Subcutaneous adipose tissue (tissue), 4 donors: ENCODE data around the gene RPLP2. TPM values are rescaled to one million over a fixed set of nuclear protein-coding genes. Genes with fewer than 3 reads are reported as not detected.

ENCODE experiments used
- CTCF ChIP-seq: fragments of 450-650 bp; IDR thresholded peaks from one replicate; pipeline ENCODE4 v1.5.1; 2016; ENCODE audit warnings: low read depth, mild to moderate bottlenecking, control low read depth, antibody characterized with exemption, moderate library complexity
- total RNA-seq, 4 donors: library from RNA; depleted of rRNA; stranded (reverse); fragments of >200 nt; gene quantifications; one replicate each; pipeline ENCODE4 v1.1.0, GENCODE V29; 2016

Gene RPLP2
- total RNA-seq, 4 donors from 2014 or later: 917 to 1,671 (median 1,426) TPM

DNA sequence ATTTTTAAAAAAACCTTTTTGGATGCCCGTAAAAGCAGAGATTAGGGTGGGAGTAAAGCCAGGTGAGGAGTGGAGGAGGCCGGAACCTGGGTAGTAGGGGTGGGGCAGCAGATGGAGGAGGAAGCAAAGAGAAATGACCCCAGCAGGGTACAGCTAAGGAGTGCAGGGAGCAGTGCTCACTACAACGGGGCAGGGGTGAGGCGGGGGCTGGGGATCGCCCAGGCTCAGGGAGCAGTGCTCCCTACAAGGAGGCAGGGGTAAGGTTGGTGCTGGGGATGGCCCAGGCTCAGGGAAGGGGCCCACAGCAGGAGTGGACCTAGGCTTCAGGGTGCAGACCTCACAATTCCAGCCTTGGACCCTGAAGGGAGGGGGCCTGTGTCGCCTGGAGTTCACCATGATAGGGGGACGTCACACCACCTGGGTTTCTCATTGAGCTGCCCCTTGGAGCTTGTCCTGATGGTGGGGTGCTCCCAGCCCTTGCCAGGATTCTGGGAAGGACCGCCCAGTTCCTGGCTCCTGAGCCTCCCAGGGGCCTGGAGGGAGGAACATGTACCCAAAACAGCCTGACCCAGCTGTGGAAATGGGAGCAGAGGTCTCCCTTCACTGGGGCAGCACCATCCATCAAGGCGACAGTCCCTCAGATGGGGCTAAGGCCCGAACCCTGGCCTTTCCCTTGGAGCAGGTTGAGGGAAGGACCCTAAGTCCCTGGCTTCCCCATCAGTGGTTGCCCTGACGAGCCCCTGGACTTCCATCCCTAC, 6.1 kb downstream of the RPLP2 start:
- no peak for TF ChIP-seq CTCF

DNA sequence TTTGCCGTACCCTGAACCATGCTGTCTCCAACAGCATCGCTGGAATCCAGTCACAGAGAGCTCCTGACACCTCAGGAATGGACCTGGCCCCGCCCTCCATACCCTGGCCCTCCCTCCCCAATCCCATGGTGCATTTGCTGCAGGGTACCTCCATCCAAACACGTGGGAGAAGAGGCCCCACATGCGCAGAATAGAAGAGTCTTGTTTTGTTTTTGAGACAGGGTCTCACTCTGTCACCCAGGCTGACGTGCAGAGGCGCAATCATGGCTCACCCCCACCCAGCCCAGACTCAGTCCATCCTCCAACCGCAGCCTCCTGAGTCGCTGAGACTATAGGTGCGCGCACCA, 6.6 kb downstream of the RPLP2 start:
- no peak for TF ChIP-seq CTCF

DNA sequence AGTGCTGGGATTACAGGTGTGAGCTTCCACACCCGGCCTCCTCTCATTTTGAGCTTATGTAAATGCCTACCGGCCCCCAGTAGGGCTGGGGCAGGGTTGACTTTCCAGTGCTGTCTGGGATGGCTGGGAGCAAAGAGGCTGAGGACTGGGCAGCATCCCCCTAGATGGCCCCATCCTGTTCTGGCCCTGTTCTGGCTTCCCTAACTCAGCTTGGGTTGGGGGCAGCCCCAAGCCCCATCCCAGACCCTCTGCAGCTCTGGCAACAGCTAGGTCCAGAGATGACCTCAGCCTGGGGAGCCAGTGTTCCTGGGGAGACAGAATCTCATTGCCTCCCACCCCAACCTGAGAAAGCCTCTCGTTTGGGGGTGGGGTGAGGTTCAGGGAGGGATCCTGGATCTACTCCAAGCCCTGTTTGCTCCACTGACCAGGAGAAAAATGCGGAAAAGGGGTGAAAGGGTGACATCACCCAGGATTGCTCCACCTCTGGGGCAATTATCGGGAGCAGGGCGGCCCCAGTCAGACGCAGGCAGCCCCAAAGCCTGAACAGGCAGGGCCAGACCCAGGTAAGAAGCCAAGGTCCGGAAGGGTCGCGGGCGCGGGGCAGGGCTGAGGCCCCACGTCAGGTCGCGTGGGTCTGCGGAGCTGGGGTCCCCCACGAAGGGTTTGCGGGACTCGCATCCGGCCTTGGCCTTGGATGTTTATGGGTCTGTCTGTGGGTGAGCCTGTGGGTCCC, 8.8 kb downstream of the RPLP2 start, which contains the start of gene PNPLA2:
TSS of gene PNPLA2 (plus strand) at position 519 of the 733 bp plus-strand sequence. CDS start 805 bp downstream, outside the sequence.
- no peak for TF ChIP-seq CTCF

- no peak for TF ChIP-seq CTCF
Measured at GRCh38 chr11:819129-819931, 9.6 kb downstream of the RPLP2 start.

GRCh38 chr11:819943-820649, 10.3 kb downstream of the RPLP2 start:
- TF ChIP-seq CTCF: no peak

DNA sequence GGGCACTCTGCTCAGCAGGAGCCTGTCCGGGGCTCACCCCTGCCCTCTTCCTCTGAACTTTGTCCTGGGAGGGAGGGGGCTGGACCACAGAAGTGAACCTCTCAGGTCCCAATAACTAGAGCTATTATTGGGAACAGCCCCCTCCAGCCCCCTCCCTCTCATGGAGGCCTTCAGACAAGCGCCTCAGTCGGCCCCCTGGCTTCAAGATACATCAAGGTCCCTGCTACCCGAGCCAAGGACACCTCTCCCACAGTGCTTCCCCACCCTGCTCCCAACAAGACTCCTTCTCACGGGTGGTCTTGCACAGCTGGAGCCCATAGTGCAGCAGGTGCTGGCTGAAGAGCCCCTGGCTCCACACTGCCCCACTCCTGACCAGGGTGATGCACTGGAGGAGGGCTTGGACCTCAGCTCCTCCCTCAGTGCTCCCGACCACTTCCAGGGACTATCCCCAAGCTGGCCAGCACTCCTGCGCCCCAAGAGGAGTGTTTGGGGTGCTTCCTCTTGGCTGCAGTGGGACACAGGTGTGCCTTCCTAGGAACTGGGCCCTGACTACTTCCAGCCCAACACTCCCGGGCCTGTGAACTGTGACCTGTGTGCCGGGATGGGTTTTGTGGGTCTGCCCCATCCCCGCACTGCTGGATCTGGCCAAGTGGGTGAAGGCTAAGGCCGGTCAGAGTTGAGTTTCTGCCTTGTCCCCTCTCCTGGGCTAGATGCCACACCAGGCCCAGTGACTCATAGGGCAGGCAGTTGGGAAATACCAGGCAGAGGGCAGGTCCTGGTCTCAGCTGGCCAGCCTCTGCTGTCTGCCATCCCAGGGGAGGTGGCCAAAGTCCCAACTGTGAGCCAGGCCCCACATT, 11.1 kb downstream of the RPLP2 start:
- TF ChIP-seq CTCF: no peak
